Activated CD8-positive, alpha-beta memory T cell treated with anti-CD3 and anti-CD28 coated beads, Interleukin-2, amount 10 ng/mL, durations not matched to agents 7 days and 5 days (primary cell): ENCODE measurements around the gene LCNL1. TPM values are rescaled to one million over a fixed set of nuclear protein-coding genes. Genes with fewer than 3 reads are reported as not detected.
A peak's percentile ranks its signal among the peaks of the same experiment; 100 is the strongest.

Experiments
- ATAC-seq: fragments of 150-1000 bp; cut with Tn5 transposase; one replicate; pipeline ENCODE4 v1.10.0; 2021; ENCODE audit warnings: moderate library complexity
- CTCF ChIA-PET: fragments of 350-600 bp; sonication (Branson Sonifier 250); formaldehyde crosslinking; loops from one replicate; lab custom pipeline; 2021; ENCODE audit warnings: antibody characterized with exemption; lab: Charles Lee
- DNase-seq: peaks from one replicate; pipeline ENCODE4 v3.0.0-alpha.2; 2020
- H3K27ac Mint-ChIP-seq: one replicate; pipeline ENCODE4 v1.8.0; 2021; ENCODE audit warnings: mild to moderate bottlenecking, mixed read lengths
- H3K27me3 Mint-ChIP-seq: one replicate; pipeline ENCODE4 v1.8.0; 2021; ENCODE audit warnings: mixed read lengths
- H3K36me3 Mint-ChIP-seq: one replicate; pipeline ENCODE4 v1.8.0; 2021; ENCODE audit warnings: mild to moderate bottlenecking, mixed read lengths
- H3K4me1 Mint-ChIP-seq: one replicate; pipeline ENCODE4 v1.8.0; 2021; ENCODE audit warnings: mixed read lengths
- H3K4me3 Mint-ChIP-seq: one replicate; pipeline ENCODE4 v1.8.0; 2021; ENCODE audit warnings: mild to moderate bottlenecking, moderate library complexity, mixed read lengths
- H3K9me3 Mint-ChIP-seq: one replicate; pipeline ENCODE4 v1.8.0; 2022; ENCODE audit warnings: low read depth, mixed read lengths
- total RNA-seq, 2 experiments: library from RNA; stranded (reverse); gene quantifications; one replicate each; pipeline ENCODE4 v1.2.3, GENCODE V29; 2021

Gene LCNL1
- total RNA-seq, 2 experiments from 2014 or later: 0.09 TPM; not detected in 1

DNA sequence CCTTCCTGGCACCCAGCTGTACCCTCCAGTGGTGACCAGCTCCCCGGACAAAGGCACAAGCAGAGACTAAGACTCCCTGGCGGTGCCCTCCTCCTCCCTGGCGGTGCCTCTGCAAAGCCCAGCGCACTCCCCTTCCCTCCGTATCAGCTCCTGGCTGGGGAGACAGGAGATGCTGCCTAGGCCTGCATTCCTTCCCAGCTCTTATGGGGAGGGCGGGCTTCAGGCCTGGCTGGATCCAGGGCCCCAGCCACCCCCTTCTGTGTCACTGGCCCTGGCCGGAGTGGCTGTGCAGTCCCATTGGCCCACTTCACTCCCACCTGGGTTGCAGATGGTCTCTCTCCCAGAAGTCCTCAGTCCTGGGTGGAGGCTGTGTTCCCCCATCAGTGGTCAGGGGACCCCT, 24.3 kb upstream of the LCNL1 start:
- CTCF ChIA-PET: interaction anchor here (1.1 to 3.1 kb wide), 2 partner anchors 10 to 18 kb away, joined by 5 to 16 read pairs; no protein-coding TSS in a partner anchor
- H3K4me3 Mint-ChIP-seq: no peak overlapping the region
- no peak overlapping the region for H3K27ac Mint-ChIP-seq
- peaks cover 6% of the 10 kb centered on the region for H3K9me3 Mint-ChIP-seq
- DNase-seq: no peak
- no peaks in the 10 kb centered on the region for H3K27me3 Mint-ChIP-seq
- ATAC-seq: no peak
- H3K36me3 Mint-ChIP-seq: peaks cover 2% of the 10 kb centered on the region
- H3K4me1 Mint-ChIP-seq: peaks cover 23% of the 10 kb centered on the region

DNA sequence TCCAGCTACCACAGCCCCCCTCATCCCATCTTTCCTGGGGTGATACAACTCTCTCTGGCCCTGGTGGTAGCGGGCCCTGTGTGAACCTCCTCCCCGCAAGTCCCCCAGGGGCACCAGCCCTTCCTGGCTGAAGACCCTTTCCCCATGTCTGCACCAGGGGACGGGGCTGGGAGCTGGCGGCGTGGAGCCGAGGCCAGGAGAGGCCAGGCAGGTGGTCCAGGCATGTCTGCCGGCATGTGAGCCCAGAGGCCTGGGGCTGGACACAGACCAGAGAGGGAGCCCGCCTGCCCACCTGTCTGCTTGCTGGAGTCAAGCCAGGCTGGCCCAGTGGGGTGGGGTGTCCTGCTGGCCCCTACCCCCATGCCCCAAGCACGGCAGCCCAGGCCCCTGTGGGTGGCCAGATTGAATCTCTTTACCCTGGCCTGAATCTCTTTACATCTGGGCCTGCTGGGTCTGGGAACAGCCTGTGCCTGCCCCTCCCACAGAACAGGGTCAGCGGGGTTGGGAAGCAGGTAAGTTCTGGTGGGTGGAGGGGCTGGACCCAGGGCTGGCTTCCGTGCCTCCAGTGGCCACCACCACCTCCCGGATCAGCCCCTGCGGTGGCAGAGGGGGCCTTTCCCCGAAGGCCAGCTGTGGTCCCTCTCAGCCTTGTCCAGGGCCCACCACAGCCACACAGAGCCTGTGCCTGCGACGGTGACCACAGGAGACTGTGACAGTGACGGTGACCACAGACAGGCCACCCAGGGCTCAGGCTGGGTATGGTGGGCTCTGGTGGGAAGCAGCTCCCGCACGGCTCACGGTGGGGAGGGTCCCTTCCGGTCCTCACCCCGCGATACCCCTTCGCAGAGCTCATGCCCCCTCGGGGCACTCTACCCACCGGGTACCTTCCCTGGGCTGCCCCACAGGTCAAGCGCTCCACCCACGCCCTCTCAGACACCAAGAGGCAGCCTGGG, 23.6 kb upstream of the LCNL1 start:
- no peak for DNase-seq
- Mint-ChIP-seq H3K36me3 (peaks cover 2% of the 10 kb centered on the region), H3K27me3 (no peaks in the 10 kb centered on the region), H3K9me3 (peaks cover 6% of the 10 kb centered on the region), H3K4me3 (no peak overlapping the region), H3K27ac (no peak overlapping the region), H3K4me1 (peaks cover 23% of the 10 kb centered on the region)
- CTCF ChIA-PET: interaction anchor here (0.8 to 3.1 kb wide), 6 partner anchors 11 to 76 kb away, joined by 3 to 16 read pairs (median 5); partner anchors contain the start of gene PAXX
- ATAC-seq: no peak

- peak overlapping the region; percentile 84 for H3K27ac Mint-ChIP-seq
- H3K4me3 Mint-ChIP-seq: no peak overlapping the region
- H3K27me3 Mint-ChIP-seq: no peaks in the 10 kb centered on the region
- peaks cover 6% of the 10 kb centered on the region for H3K9me3 Mint-ChIP-seq
- CTCF ChIA-PET: interaction anchor here (0.8 to 3.1 kb wide), 6 partner anchors 12 to 75 kb away, joined by 3 to 16 read pairs (median 8); partner anchors contain the start of gene PAXX
- peaks cover 35% of the 10 kb centered on the region for H3K4me1 Mint-ChIP-seq
- peak; percentile 70 for DNase-seq
- no peak for ATAC-seq
- peaks cover 2% of the 10 kb centered on the region for H3K36me3 Mint-ChIP-seq
Measured at GRCh38 chr9:136960212-136960937, 22.4 kb upstream of the LCNL1 start.

DNA sequence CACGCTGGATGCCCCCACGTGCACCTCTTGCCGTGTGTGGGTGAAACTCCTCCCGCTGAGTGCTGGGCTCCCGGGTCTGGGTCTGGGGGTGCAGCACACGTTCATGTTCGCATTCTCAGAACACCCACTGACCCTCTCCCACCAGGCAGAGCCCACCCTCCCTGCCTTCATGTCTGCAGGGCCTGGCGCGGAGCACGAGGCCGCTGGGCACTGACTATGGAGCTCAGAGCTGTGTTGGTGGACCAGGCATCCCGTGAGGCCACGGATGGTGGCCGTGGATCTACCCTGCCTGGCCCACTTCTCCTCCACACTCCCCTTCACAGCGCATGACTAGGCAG, 21.9 kb upstream of the LCNL1 start:
- CTCF ChIA-PET: interaction anchor here (1.8 to 3.1 kb wide), 5 partner anchors 13 to 68 kb away, joined by 5 to 16 read pairs (median 12); partner anchors contain the start of gene PAXX
- H3K9me3 Mint-ChIP-seq: peaks cover 6% of the 10 kb centered on the region
- no peak overlapping the region for H3K27ac Mint-ChIP-seq
- H3K36me3 Mint-ChIP-seq: peaks cover 2% of the 10 kb centered on the region
- no peak for ATAC-seq
- no peak for DNase-seq
- peaks cover 40% of the 10 kb centered on the region for H3K4me1 Mint-ChIP-seq
- no peak overlapping the region for H3K4me3 Mint-ChIP-seq
- no peaks in the 10 kb centered on the region for H3K27me3 Mint-ChIP-seq

- Mint-ChIP-seq H3K27me3 (no peaks in the 10 kb centered on the region), H3K4me3 (no peak overlapping the region), H3K36me3 (peaks cover 2% of the 10 kb centered on the region), H3K4me1 (peaks cover 46% of the 10 kb centered on the region), H3K27ac (no peak overlapping the region), H3K9me3 (peaks cover 3% of the 10 kb centered on the region)
- CTCF ChIA-PET: interaction anchor here (1.8 to 2.6 kb wide), 4 partner anchors 13 to 68 kb away, joined by 5 to 15 read pairs (median 11); partner anchors contain the start of gene PAXX
- ATAC-seq: no peak
- DNase-seq: no peak
Measured at GRCh38 chr9:136961279-136962065, 21.3 kb upstream of the LCNL1 start.

- H3K4me1 Mint-ChIP-seq: peaks cover 46% of the 10 kb centered on the region
Measured at GRCh38 chr9:136962163-136962562, 20.6 kb upstream of the LCNL1 start.

DNA sequence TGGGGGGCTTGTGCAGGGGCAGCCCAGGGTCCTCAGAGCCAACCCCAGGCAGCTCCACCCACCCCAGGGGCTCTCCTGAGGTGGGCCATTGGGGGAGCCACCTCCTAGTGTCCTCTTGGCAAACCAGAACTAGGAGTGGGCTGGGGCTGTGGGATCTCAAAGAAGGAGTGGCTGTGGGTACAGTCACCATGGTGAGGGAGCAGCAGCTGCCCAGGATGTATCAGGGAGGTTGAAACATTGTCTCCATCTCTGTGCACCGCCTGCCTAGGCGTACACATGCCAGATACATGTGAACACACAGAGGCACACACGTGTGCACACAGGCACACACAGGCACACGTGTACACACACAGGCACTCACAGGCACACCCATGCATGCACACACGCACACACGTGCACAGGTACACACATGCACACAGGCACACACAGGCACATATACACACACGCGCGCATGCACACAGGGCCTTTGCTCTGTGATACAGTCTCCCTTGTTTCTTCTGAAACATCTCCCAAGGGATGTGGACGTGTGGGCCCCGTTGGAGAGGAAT, 20.0 kb upstream of the LCNL1 start:
- Mint-ChIP-seq H3K27me3 (no peaks in the 10 kb centered on the region), H3K36me3 (no peaks in the 10 kb centered on the region), H3K4me3 (no peak overlapping the region), H3K4me1 (peaks cover 46% of the 10 kb centered on the region), H3K27ac (peak overlapping the region; percentile 71), H3K9me3 (no peaks in the 10 kb centered on the region)
- DNase-seq: no peak
- CTCF ChIA-PET: interaction anchor here (0.9 to 2.6 kb wide), 5 partner anchors 10 to 72 kb away, joined by 3 to 15 read pairs (median 4); no protein-coding TSS in a partner anchor
- ATAC-seq: no peak

More at GRCh38 chr9:136962163-136962562, 20.6 kb upstream of the LCNL1 start:
- no peak for DNase-seq
- no peaks in the 10 kb centered on the region for H3K9me3 Mint-ChIP-seq
- H3K4me3 Mint-ChIP-seq: no peak overlapping the region
- no peaks in the 10 kb centered on the region for H3K36me3 Mint-ChIP-seq
- H3K27me3 Mint-ChIP-seq: no peaks in the 10 kb centered on the region
- no peak overlapping the region for H3K27ac Mint-ChIP-seq
- no peak for ATAC-seq
- CTCF ChIA-PET: interaction anchor here (0.9 to 2.6 kb wide), 5 partner anchors 9 to 73 kb away, joined by 3 to 15 read pairs (median 4); no protein-coding TSS in a partner anchor

DNA sequence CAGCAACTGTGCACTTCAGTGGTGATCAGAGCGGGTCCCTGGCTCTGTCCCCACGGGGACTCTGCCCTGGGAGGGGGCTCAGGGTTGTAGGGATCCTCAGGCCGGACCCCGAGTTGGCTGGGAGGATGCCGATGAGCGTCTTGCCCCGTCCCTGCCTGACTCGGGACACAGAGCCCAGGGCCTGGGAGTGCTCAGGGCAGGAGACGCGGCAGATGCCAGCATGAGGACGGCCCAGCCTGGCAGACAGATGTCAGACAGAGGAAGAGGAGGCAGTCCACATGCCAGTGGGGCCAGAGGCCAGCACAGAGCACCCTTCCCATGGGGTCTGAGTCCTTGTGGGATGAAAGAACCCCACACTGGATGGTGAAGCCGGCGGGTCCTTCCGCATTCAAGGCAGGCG, 19.5 kb upstream of the LCNL1 start:
- Mint-ChIP-seq H3K27ac (peak overlapping the region; percentile 71), H3K4me1 (peaks cover 46% of the 10 kb centered on the region), H3K27me3 (no peaks in the 10 kb centered on the region), H3K9me3 (no peaks in the 10 kb centered on the region), H3K36me3 (no peaks in the 10 kb centered on the region), H3K4me3 (no peak overlapping the region)
- CTCF ChIA-PET: interaction anchor here (0.9 to 2.6 kb wide), 4 partner anchors 10 to 72 kb away, joined by 3 to 15 read pairs (median 4); no protein-coding TSS in a partner anchor
- ATAC-seq: no peak
- DNase-seq: no peak

DNA sequence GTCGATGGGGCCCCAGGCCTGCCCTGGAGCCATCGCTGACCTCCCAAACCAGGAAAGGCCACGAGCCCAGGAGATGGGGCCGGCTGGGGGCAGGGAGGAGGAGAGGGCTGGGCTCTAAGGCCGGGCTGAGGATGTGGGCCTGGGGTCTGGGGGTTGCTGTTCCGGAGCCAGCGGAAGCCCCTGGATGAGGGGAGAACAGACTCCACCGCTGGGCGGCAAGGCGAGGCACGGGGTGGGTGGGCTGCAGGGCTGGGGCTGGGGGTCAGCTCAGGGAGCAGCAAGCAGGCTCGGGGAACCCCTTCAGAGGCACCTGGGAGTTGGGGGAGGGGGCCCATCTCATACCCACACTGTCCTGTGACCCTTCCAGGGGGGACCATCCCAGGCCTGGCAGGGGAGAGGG, 19.0 kb upstream of the LCNL1 start:
- ATAC-seq: no peak
- Mint-ChIP-seq H3K27ac (no peak overlapping the region), H3K27me3 (no peaks in the 10 kb centered on the region), H3K36me3 (no peaks in the 10 kb centered on the region), H3K9me3 (no peaks in the 10 kb centered on the region), H3K4me3 (no peak overlapping the region), H3K4me1 (peaks cover 46% of the 10 kb centered on the region)
- DNase-seq: no peak
- CTCF ChIA-PET: interaction anchor here (0.8 to 2.6 kb wide), 4 partner anchors 15 to 100 kb away, joined by 3 to 15 read pairs (median 4); no protein-coding TSS in a partner anchor

GRCh38 chr9:136964171-136964689, 18.6 kb upstream of the LCNL1 start:
- Mint-ChIP-seq H3K27me3 (no peaks in the 10 kb centered on the region), H3K4me3 (no peak overlapping the region), H3K36me3 (no peaks in the 10 kb centered on the region), H3K4me1 (peaks cover 46% of the 10 kb centered on the region), H3K27ac (no peak overlapping the region), H3K9me3 (no peaks in the 10 kb centered on the region)
- DNase-seq: no peak
- CTCF ChIA-PET: interaction anchor here (0.8 to 2.6 kb wide), 5 partner anchors 28 to 122 kb away, joined by 3 to 12 read pairs (median 5); partner anchors contain the start of genes AJM1 and PAXX
- ATAC-seq: no peak

- H3K36me3 Mint-ChIP-seq: no peaks in the 10 kb centered on the region
- peaks cover 43% of the 10 kb centered on the region for H3K4me1 Mint-ChIP-seq
- CTCF ChIA-PET: interaction anchor here (0.8 to 2.6 kb wide), 6 partner anchors 11 to 122 kb away, joined by 3 to 13 read pairs (median 6); partner anchors contain the start of genes AJM1 and PAXX
- H3K27ac Mint-ChIP-seq: peak overlapping the region; percentile 62
- H3K9me3 Mint-ChIP-seq: no peaks in the 10 kb centered on the region
- no peaks in the 10 kb centered on the region for H3K27me3 Mint-ChIP-seq
- DNase-seq (no peak), ATAC-seq (no peak)
- no peak overlapping the region for H3K4me3 Mint-ChIP-seq
Measured at GRCh38 chr9:136964833-136965422, 17.9 kb upstream of the LCNL1 start.
